ENCODE results near the gene MYADM.
"Not testable (repeated sequence)": the region's sequence is repeated elsewhere in the genome, so short reads cannot be mapped to it uniquely, and the experiment has no call there.

Gene MYADM

DNA sequence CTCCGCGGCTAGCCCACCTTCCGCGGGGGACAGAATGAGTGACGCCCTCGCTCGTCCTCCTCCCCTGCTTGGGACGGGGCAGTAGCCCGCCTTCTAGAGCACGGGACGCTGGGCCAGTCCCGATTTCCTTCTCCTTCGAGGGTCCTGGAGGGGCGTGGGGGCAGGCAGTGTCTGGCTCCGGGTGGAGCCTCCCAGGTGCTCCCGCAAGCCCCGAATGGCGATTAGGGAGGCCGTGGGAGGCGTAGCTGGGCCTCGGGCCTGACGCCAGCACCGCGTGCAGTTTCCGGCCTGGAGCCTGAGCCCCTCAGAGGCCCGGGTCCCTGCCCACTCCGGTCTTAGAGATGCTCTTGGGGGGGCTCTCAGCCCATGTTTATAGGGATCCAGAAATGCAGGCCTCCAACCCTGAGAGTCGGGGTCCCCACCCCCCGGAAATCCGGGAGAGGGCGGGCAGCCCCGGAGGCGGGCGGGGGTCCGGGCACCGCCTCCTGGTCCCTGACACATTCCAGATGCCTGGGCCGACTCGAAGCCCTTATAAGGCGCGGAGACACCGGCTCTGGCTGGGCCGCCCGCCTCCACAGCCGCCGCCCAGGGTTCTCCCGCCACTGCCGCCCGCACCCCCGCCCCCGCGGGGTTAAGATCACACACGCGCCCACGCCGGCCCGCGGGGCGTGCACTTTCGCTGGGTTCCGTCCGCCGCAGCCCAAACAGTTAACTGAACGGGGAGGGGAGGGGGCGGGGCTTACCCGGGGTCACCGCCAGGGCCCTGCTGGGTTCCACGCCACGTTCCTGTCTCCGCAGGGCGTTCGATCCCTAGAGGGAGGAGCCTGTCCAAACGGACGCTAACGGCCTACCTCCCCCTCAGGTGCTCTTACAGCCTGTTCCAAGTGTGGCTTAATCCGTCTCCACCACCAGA, 1.5 kb downstream of the MYADM start:
- DNase-seq, result no peak

DNA sequence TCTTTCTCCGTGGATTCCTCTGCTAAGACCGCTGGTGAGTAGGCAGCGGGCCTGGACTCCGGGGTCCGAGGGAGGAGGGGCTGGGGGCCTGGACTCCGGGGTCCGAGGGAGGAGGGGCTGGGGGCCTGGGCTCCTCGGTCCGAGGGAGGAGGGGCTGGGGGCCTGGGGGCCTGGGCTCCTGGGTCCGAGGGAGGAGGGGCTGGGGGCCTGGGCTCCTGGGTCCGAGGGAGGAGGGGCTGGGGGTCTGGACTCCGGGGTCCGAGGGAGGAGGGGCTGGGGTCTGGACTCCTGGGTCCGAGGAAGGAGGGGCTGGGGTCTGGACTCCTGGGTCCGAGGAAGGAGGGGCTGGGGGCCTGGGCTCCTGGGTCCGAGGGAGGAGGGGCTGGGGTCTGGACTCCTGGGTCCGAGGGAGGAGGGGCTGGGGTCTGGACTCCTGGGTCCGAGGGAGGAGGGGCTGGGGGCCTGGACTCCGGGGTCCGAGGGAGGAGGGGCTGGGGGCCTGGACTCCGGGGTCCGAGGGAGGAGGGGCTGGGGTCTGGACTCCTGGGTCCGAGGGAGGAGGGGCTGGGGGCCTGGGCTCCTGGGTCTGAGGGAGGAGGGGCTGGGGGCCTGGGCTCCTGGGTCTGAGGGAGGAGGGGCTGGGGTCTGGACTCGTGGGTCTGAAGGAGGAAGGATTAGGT, 2.3 kb downstream of the MYADM start:
- not testable (repeated sequence) for DNase-seq

GRCh38 chr19:53870485-53870844, 2.8 kb downstream of the MYADM start:
- DNase-seq, result no peak

- no peak for DNase-seq
Observed at GRCh38 chr19:53871454-53871853, 3.8 kb downstream of the MYADM start.

- DNase-seq, result no peak
Observed at GRCh38 chr19:53872762-53873161, 5.1 kb downstream of the MYADM start.

- no peak for DNase-seq
Observed at GRCh38 chr19:53873773-53874605, 6.3 kb downstream of the MYADM start.

DNA sequence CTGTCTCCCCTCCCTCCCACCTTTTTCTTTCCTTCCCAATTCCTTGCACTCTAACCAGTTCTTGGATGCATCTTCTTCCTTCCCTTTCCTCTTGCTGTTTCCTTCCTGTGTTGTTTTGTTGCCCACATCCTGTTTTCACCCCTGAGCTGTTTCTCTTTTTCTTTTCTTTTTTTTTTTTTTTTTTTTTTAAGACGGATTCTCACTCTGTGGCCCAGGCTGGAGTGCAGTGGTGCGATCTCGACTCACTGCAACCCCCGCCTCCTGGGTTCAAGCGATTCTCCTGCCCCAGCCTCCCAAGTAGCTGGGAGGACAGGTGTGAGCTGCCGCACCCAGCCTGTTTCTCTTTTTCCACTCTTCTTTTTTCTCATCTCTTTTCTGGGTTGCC, 6.9 kb downstream of the MYADM start:
- no peak for DNase-seq

GRCh38 chr19:53875602-53876325, 8.1 kb downstream of the MYADM start:
- no peak for DNase-seq

GRCh38 chr19:53876651-53877224, 9.1 kb downstream of the MYADM start:
- DNase-seq, result no peak

- DNase-seq, result no peak
Observed at GRCh38 chr19:53877361-53877766, 9.7 kb downstream of the MYADM start.

DNA sequence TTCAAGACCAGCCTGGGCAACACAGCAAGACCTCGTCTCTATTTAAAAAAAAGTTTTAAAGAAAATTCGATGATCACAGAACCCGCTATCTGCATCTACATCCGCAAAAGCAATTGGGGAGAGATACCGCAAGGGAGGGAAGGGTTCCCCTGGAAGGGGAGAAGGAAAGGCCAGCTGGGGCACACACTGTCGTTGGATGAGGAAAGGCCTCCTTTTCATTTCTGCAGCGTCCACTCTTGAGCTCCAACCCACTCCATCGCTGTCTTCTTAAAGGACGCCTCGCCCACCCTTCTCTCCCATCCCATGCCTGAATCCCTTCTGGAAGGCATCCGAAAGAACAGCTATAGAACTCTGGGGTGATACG, 11.1 kb downstream of the MYADM start:
- no peak for DNase-seq

- no peak for DNase-seq
Observed at GRCh38 chr19:53879140-53880081, 11.7 kb downstream of the MYADM start.

- no peak for DNase-seq
Observed at GRCh38 chr19:53880711-53881481, 13.2 kb downstream of the MYADM start.

DNA sequence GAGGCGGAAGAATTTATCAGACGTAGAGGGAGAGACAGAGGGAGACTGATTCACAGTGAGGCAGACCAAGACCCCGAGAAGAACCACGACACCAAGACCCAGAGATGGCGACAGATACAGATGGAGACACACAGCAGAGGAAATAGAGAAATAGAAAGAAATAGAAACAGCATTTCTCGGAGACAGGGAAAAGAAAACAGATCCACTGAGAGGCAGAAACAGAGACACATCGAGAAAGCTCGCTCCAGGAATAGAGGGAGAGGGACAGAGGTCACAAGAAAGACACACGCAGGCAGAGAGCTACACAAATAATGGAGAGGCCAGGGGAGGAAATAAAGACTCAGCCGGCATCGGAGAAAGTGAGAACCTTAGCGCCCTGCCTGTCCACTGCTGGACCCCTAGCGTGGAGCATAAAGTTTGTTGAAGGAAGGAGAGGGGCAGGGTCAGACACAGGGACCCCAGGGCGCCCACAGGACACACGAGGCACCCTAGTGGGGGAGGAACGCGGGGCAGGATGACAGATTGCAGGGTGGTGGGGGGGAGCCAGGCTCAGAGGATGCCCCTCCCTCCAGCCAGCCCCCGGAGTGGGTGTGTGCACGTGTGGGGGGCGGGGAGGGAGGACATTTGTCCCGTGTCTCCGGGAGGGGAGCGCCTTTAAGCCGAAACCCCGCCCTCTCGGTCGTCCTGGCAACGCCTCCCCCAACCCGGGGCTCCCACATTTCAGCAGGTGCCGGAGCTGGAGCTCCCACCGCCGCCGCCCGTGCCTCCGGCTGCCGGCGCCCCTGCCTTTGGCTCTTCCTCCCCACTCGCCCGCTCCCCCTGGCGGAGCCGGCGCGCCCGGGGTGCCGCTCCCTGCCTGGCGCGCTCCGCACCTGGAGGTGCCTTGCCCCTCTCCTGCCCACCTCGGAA, 14.1 kb downstream of the MYADM start, which contains the start of gene PRKCG:
Gene PRKCG, plus strand, starts transcription at position 716 of the 909 bp plus-strand sequence. CDS start 298 bp downstream, outside the sequence.
- no peak for DNase-seq

- DNase-seq, result no peak
Observed at GRCh38 chr19:53882391-53883050, 14.8 kb downstream of the MYADM start.

GRCh38 chr19:53883231-53883661, 15.6 kb downstream of the MYADM start:
- DNase-seq, result no peak

- no peak for DNase-seq
Observed at GRCh38 chr19:53883741-53884140, 16.1 kb downstream of the MYADM start.

DNA sequence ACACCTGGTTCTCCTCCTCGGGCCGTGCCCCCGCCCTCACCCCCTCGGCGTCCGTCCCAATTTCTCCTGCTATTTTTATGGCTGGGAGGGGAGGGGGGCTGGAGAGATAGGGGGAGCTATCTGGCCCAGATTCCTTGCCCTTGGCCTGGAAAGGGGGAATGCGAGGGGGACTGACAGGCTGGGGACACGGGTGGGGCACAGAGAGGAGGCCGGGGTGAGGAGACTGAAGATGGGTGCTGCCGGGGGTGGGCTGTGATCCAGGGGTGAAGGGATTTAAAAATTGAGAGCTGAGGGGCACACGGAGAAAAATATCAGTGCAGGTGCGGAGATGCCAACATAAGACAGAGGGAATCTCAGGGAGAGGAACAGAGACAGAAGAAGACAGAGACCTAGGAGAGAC, 16.6 kb downstream of the MYADM start:
- no peak for DNase-seq

DNA sequence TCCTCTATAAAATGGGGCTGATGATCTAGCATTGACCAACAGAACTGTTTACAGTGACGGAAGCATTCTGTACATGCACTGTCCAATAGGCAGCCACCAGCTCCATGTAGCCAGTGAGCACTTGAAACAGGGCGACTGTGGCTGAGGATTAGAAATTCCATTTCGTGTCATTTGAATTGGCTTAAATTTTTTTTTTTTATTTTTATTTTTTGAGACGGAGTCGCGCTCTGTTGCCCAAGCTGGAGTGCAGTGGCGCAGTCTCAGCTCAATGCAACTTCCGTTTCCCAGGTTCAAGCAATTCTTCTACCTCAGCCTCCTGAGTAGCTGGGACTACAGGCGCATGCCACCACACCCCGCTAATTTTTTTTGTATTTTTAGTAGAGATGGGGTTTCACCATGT, 17.4 kb downstream of the MYADM start:
- DNase-seq, result no peak
